A549 (cell line): ENCODE results near the gene FOXP3. TPM values are rescaled to one million over a fixed set of nuclear protein-coding genes. Genes with fewer than 3 reads are reported as not detected.

Experiments used
- ATAC-seq, 2 experiments: fragments of 200-7000 bp in 1 of 2; fragments of >200 bp in 1 of 2; cut with Nextera tagmentation in 1 of 2; cut with Tn5 transposase in 1 of 2; 3 replicates each; pipeline versions ENCODE4 v1.8.0 to v1.9.1; 2018 to 2020; ENCODE audit warnings: mild to moderate bottlenecking in 1 of 2, moderate library complexity in 1 of 2
- CTCF ChIA-PET: fragments of 300-600 bp; sonication (Branson Sonifier 250); formaldehyde crosslinking; extraction: SDS; loops from one replicate; lab custom pipeline; 2021; ENCODE audit warnings: antibody characterized with exemption, inconsistent platforms; lab: Yijun Ruan, JAX
- POLR2A ChIA-PET: fragments of 350-600 bp; formaldehyde crosslinking; extraction: SDS; loops from one replicate; lab custom pipeline; 2021; ENCODE audit warnings: antibody characterized with exemption, inconsistent platforms; lab: Yijun Ruan, JAX
- DNase-seq, 2 experiments: peaks; one replicate each; pipeline versions ENCODE4 v3.0.0 to v3.0.0-alpha.2; 2011 to 2016; ENCODE audit warnings: low read depth in 1 of 2, low spot score in 1 of 2
- FAIRE-seq: peaks from 2 replicates; lab custom pipeline; 2011; peaks lifted over from hg19 to GRCh38; lab: Jason Lieb, UNC
- H3K27ac ChIP-seq, 2 experiments: fragments of >200 bp; sonication (Bioruptor Twin); formaldehyde crosslinking; 3 replicates each; pipeline ENCODE4 v1.5.1; 2016 to 2017
- H3K4me1 ChIP-seq: fragments of >200 bp; sonication (Bioruptor Twin); formaldehyde crosslinking; 3 replicates; pipeline ENCODE4 v1.6.1; 2016
- H3K4me2 ChIP-seq: fragments of >200 bp; sonication (Bioruptor Twin); formaldehyde crosslinking; 3 replicates; pipeline ENCODE4 v1.6.1; 2016
- H3K4me3 ChIP-seq: fragments of >200 bp; sonication (Bioruptor Twin); formaldehyde crosslinking; 3 replicates; pipeline ENCODE4 v1.5.1; 2016
- H3K9me3 ChIP-seq: fragments of >200 bp; sonication (Bioruptor Twin); formaldehyde crosslinking; 3 replicates; pipeline ENCODE4 v1.6.1; 2016
- CBX2 ChIP-seq: fragments of 200-600 bp; sonication (generic); IDR thresholded peaks from 2 replicates; pipeline ENCODE4 v1.6.1; 2016; ENCODE audit warnings: low read depth, mild to moderate bottlenecking, borderline replicate concordance
- CBX8 ChIP-seq: fragments of 200-600 bp; sonication (generic); IDR thresholded peaks from 2 replicates; pipeline ENCODE4 v1.6.1; 2016
- FOSL2 ChIP-seq, 2 experiments: fragments of 450-650 bp in 1 of 2; fragments of >200 bp in 1 of 2; sonication (Bioruptor Twin) in 1 of 2; formaldehyde crosslinking; IDR thresholded peaks; 2 replicates each; pipeline versions ENCODE4 v1.5.0 to v1.6.1; 2016 to 2020; ENCODE audit warnings: mild to moderate bottlenecking in 1 of 2, moderate library complexity in 1 of 2
- HDAC2 ChIP-seq: fragments of 200-600 bp; sonication (generic); IDR thresholded peaks from 2 replicates; pipeline ENCODE4 v1.6.1; 2016
- JUN ChIP-seq, 2 experiments: fragments of >200 bp; sonication (Bioruptor Twin); formaldehyde crosslinking; IDR thresholded peaks; 2 replicates in 1 of 2; 3 replicates in 1 of 2; pipeline ENCODE4 v1.6.1; 2016 to 2017
- JUNB ChIP-seq: fragments of >200 bp; sonication (Bioruptor Twin); formaldehyde crosslinking; IDR thresholded peaks from 2 replicates; pipeline ENCODE4 v1.6.1; 2016
- NPAS2 ChIP-seq: fragments of 250-450 bp; sonication (Bioruptor Pico); IDR thresholded peaks from 2 replicates; pipeline ENCODE4 v1.8.0; 2022; ENCODE audit warnings: mild to moderate bottlenecking, moderate library complexity, borderline replicate concordance
- POLR2AphosphoS2 ChIP-seq: conservative IDR thresholded peaks from 2 replicates; pipeline ENCODE4 v1.6.1; 2012; ENCODE audit warnings: low read length, improper control_type of control experiment, inconsistent platforms
- RAD21 ChIP-seq, 2 experiments: fragments of >200 bp in 1 of 2; sonication (Bioruptor Twin) in 1 of 2; formaldehyde crosslinking in 1 of 2; IDR thresholded peaks in 1 of 2; conservative IDR thresholded peaks in 1 of 2; 2 replicates in 1 of 2; 3 replicates in 1 of 2; pipeline ENCODE4 v1.6.1; 2012 to 2018; ENCODE audit warnings: inconsistent platforms in 1 of 2
- RCOR1 ChIP-seq: fragments of 150-350 bp; IDR thresholded peaks from 2 replicates; pipeline ENCODE4 v1.6.1; 2014; ENCODE audit warnings: antibody characterized with exemption, low read length, low read depth
- RFX5 ChIP-seq: fragments of 450-650 bp; IDR thresholded peaks from 2 replicates; pipeline ENCODE4 v1.7.1; 2014; ENCODE audit warnings: antibody characterized with exemption, mild to moderate bottlenecking, moderate library complexity
- SREBF2 ChIP-seq: fragments of 450-650 bp; IDR thresholded peaks from 2 replicates; pipeline ENCODE4 v1.6.1; 2014; ENCODE audit warnings: mild to moderate bottlenecking, moderate library complexity
- ZFP36 ChIP-seq: fragments of 450-650 bp; IDR thresholded peaks from 2 replicates; pipeline ENCODE4 v1.6.1; 2014; ENCODE audit warnings: borderline replicate concordance; ENCODE audit not compliant: partially characterized antibody
- ZNF302 ChIP-seq: fragments of 250-450 bp; sonication (Bioruptor Pico); IDR thresholded peaks from 2 replicates; pipeline ENCODE4 v1.9.0; 2021; ENCODE audit warnings: inconsistent platforms, mild to moderate bottlenecking, moderate library complexity
- ZSCAN20 ChIP-seq: fragments of 250-450 bp; sonication (Bioruptor Pico); IDR thresholded peaks from 2 replicates; pipeline ENCODE4 v1.8.0; 2022; ENCODE audit warnings: mild to moderate bottlenecking, moderate library complexity
- WGBS: methylation state at CpG from one replicate; pipeline ENCODE4 v1.1.6; 2017; ENCODE audit errors: missing lambda C conversion rate; 5-methylcytosine and 5-hydroxymethylcytosine counted together
- polyA plus RNA-seq, 4 experiments: library from polyadenylated mRNA; depleted of rRNA in 3 of 4; stranded (reverse); fragments of >200 nt; fragmentation: RNase III in 1 of 4; extraction: RNeasy Plus Mini Kit Qiagen cat#74134 plus additional on column Dnase treatment in 1 of 4; gene quantifications; 2 replicates in 3 of 4; 3 replicates in 1 of 4; pipeline ENCODE4 v1.2.3, GENCODE V29; 2011 to 2017
- TF ChIP-seq, protein P1 (sequence below): IDR thresholded peaks from 2 replicates; pipeline ENCODE4 v1.6.1; 2012; ENCODE audit warnings: low read depth, borderline replicate concordance
- TF ChIP-seq, protein P2 (sequence below): fragments of 450-650 bp; IDR thresholded peaks from 2 replicates; pipeline ENCODE4 v1.6.1; 2014; ENCODE audit warnings: antibody characterized with exemption
- TF ChIP-seq, protein P3 (sequence below): IDR thresholded peaks from 2 replicates; pipeline ENCODE4 v1.6.1; 2012
- TF ChIP-seq, protein P4 (sequence below): fragments of >200 bp; sonication (Bioruptor Twin); formaldehyde crosslinking; IDR thresholded peaks from 3 replicates; pipeline ENCODE4 v1.5.1; 2016
- TF ChIP-seq, protein P5 (sequence below): fragments of >200 bp; sonication (Bioruptor Twin); formaldehyde crosslinking; IDR thresholded peaks from 3 replicates; pipeline ENCODE4 v1.6.1; 2016

Gene FOXP3
- polyA plus RNA-seq, 2 of the 4 experiments (the other 2 are of a cell fraction) = 0.04 to 0.13 TPM

DNA sequence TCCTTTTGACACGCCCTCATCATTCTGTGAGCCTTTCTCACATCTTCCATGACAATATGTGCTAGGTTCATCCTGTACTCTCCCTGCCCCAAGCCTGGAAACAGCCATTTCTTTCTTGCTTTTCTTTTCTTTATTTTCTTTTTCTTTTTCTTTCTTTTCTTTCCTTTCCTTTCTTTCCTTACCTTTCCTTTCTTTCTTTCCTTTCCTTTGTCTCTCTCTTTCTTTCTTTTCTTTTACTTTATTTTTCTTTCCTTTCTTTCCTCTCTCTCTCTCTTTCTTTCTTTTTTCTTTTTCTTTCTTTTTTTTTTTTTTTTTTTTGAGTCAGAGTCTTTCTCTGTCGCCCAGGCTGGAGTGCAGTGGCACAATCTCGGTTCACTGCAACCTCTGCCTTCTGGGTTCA, 19.7 kb upstream of the FOXP3 start (continued):
- TF ChIP-seq, protein P1, sequence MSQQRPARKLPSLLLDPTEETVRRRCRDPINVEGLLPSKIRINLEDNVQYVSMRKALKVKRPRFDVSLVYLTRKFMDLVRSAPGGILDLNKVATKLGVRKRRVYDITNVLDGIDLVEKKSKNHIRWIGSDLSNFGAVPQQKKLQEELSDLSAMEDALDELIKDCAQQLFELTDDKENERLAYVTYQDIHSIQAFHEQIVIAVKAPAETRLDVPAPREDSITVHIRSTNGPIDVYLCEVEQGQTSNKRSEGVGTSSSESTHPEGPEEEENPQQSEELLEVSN = no peak
- TF ChIP-seq JUNB (no peak), CBX2 (no peak), POLR2AphosphoS2 (no peak), SREBF2 (no peak), NPAS2 (no peak)

DNA sequence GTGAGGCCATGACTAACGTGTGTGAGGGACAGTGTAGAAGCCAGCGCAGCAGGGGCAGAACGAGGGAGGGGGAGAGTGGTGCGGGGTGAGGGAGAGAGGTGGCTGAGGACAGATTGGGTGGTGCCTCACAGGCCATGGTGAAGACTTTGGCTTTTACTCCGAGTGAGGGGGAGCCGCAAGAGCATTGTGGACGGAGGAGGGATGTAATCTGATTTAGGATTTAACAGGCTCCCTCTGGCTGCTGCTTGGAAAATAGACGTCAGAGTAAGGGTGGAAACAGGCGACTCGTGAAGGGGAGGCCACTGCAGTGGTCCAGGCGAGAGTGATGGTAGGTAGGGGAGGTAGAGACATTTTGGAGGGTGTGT, 18.1 kb upstream of the FOXP3 start:
- POLR2A ChIA-PET = no interaction called here
- H3K4me3 ChIP-seq = no peak overlapping the region
- TF ChIP-seq RCOR1 (no peak), SREBF2 (no peak), FOSL2 (IDR thresholded peaks at IDR 0.05) (no peak), FOSL2 (CRISPR knock-in tag; IDR thresholded peaks at IDR 0.05) (no peak), RAD21 (conservative IDR thresholded peaks at IDR 0.05 in 1 of 2, IDR thresholded peaks at IDR 0.05 in 1 of 2) (peak; percentile 10 to 11; a peak in 1 of 5 replicates), RFX5 (peak; percentile 73), NPAS2 (no peak), ZFP36 (no peak), JUN (IDR thresholded peaks at IDR 0.05) (no peak), ZSCAN20 (CRISPR knock-in tag) (no peak), ZNF302 (CRISPR knock-in tag) (no peak)
- TF ChIP-seq, protein P2, sequence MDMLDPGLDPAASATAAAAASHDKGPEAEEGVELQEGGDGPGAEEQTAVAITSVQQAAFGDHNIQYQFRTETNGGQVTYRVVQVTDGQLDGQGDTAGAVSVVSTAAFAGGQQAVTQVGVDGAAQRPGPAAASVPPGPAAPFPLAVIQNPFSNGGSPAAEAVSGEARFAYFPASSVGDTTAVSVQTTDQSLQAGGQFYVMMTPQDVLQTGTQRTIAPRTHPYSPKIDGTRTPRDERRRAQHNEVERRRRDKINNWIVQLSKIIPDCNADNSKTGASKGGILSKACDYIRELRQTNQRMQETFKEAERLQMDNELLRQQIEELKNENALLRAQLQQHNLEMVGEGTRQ = no peak
- TF ChIP-seq, protein P3, sequence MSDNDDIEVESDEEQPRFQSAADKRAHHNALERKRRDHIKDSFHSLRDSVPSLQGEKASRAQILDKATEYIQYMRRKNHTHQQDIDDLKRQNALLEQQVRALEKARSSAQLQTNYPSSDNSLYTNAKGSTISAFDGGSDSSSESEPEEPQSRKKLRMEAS = no peak
- TF ChIP-seq, protein P1 = no peak
- TF ChIP-seq, protein P4, sequence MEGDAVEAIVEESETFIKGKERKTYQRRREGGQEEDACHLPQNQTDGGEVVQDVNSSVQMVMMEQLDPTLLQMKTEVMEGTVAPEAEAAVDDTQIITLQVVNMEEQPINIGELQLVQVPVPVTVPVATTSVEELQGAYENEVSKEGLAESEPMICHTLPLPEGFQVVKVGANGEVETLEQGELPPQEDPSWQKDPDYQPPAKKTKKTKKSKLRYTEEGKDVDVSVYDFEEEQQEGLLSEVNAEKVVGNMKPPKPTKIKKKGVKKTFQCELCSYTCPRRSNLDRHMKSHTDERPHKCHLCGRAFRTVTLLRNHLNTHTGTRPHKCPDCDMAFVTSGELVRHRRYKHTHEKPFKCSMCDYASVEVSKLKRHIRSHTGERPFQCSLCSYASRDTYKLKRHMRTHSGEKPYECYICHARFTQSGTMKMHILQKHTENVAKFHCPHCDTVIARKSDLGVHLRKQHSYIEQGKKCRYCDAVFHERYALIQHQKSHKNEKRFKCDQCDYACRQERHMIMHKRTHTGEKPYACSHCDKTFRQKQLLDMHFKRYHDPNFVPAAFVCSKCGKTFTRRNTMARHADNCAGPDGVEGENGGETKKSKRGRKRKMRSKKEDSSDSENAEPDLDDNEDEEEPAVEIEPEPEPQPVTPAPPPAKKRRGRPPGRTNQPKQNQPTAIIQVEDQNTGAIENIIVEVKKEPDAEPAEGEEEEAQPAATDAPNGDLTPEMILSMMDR = 0 out of 3 replicates have a peak, but pooled peaks have one; percentile 13
- TF ChIP-seq, all 56 proteins: peak for 3
- no peaks in the 10 kb centered on the region for H3K4me1 ChIP-seq
- H3K4me2 ChIP-seq = no peak overlapping the region
- ATAC-seq (peak; percentile 87 to 91), FAIRE-seq (no peak), DNase-seq (peak in 1 of 2 experiments; percentile 38)
- H3K27ac ChIP-seq = no peak overlapping the region
- no peaks in the 10 kb centered on the region for H3K9me3 ChIP-seq
- WGBS = 53% methylated on average over 11 of the region's 11 CpGs
- CTCF ChIA-PET = no interaction called here

DNA sequence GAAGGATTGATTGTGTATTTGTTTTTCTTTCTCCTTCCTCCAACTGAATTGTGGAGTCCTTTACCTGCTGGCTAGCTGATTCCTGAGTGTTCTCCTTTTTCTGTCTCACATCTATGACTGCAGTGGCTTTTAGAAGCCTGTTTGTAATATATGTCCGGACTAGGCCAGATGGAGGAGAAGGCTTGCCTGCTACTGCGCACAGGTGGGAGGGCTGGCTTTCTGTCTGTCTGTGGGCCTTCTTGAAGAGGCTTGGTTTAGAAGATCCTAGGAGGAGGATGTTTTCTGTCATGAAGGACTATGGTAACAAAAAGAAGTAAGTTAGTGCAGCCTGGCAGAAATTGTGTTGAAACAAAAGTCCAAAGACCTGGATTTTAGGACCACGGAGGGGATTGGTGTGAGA, 13.6 kb upstream of the FOXP3 start:
- POLR2A ChIA-PET = no interaction called here

More for the DNA sequence above, 13.6 kb upstream of the FOXP3 start:
- 0 out of 3 replicates have a peak, but pooled peaks cover 4% of the 10 kb centered on the region for H3K4me1 ChIP-seq
- FAIRE-seq = no peak
- WGBS = 96% methylated on average over 3 of the region's 3 CpGs
- no peak for ATAC-seq
- CTCF ChIA-PET = interaction anchor here (1.9 kb wide), 1 partner anchor 85 kb away, joined by 5 read pairs; no protein-coding TSS in a partner anchor
- no peak for TF ChIP-seq ZNF302 (CRISPR knock-in tag)
- no peak for TF ChIP-seq JUNB
- no peak for TF ChIP-seq CBX8
- TF ChIP-seq, protein P5, sequence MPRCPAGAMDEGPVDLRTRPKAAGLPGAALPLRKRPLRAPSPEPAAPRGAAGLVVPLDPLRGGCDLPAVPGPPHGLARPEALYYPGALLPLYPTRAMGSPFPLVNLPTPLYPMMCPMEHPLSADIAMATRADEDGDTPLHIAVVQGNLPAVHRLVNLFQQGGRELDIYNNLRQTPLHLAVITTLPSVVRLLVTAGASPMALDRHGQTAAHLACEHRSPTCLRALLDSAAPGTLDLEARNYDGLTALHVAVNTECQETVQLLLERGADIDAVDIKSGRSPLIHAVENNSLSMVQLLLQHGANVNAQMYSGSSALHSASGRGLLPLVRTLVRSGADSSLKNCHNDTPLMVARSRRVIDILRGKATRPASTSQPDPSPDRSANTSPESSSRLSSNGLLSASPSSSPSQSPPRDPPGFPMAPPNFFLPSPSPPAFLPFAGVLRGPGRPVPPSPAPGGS = no peak
- TF ChIP-seq HDAC2 = no peak
- TF ChIP-seq RAD21 (conservative IDR thresholded peaks at IDR 0.05 in 1 of 2, IDR thresholded peaks at IDR 0.05 in 1 of 2) = no peak
- no peak for TF ChIP-seq RFX5
- TF ChIP-seq, all 56 proteins: peak for 0
- Histone ChIP-seq H3K27ac (no peak overlapping the region), H3K9me3 (no peaks in the 10 kb centered on the region), H3K4me2 (no peak overlapping the region), H3K4me3 (no peak overlapping the region)
- DNase-seq = no peak
